ENCODE data around the gene CR1.
"Not testable (repeated sequence)": the region's sequence is repeated elsewhere in the genome, so short reads cannot be mapped to it uniquely, and the experiment has no call there.

The CR1 gene

DNA sequence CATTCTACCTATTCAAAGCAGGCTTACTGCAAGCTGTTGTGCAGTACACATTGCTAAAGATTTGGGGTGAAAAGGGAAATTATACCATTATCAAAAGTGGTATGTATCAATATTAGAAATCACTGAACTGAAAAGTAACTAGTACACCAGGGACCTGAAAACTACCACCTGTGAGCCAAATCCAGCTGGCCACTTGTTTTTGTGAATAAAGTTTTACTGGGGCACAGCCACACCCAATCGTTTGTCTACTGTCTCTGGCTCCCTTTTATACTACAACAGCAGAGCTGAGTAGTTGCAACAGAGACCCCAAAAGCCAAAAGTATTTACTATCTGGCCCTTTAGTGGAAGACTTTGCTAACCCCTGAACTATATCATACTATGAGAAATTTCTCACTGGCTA lies 135.2 kb downstream of the CR1 start:
- 96% methylated on average over 1 of the region's 1 CpG for WGBS
- peaks cover 52% of the 10 kb centered on the region for H3K4me1 ChIP-seq (ENCODE audit: insufficient read depth, low read length)
- H3K27ac ChIP-seq (ENCODE audit: low read depth, low read length) = peak overlapping the region; percentile 4; the same call in 1 of the 2 replicates
- peaks cover under 1% of the 10 kb centered on the region; the same call in 1 of the 2 replicates for H3K9me3 ChIP-seq (ENCODE audit: insufficient read depth, low read depth, low read length)
- H3K9ac ChIP-seq (ENCODE audit: low read depth, low read length) = no peak overlapping the region
- no peaks in the 10 kb centered on the region for H3K27me3 ChIP-seq (ENCODE audit: insufficient read depth, low read length)
- H3K36me3 ChIP-seq (ENCODE audit: insufficient read depth, low read length) = no peaks in the 10 kb centered on the region
- H3K4me3 ChIP-seq (ENCODE audit: low read length) = no peak overlapping the region

DNA sequence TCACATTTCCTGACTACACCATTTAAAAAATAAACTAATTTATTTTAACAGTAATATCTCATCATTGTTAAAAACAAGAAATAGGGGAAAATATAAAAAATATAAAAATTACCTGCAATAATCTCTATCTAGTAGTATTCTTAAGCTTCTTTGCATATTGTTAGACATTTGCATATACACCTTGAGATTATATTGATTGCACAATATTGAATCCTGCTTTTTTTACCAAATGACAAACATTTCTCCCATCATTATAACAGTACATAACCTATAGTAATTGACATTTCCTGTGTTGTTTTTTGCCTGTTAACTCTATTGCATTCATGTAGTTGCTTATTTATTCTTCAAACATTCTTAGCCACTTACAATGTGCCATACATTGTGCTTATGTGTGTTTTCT lies 137.3 kb downstream of the CR1 start:
- H3K4me1 ChIP-seq (ENCODE audit: insufficient read depth, low read length) = peaks cover 52% of the 10 kb centered on the region
- 0 out of 2 replicates have a peak overlapping the region, but pooled peaks have one; percentile 7 for H3K4me3 ChIP-seq (ENCODE audit: low read length)
- H3K27ac ChIP-seq (ENCODE audit: low read depth, low read length) = peak overlapping the region; percentile 94
- no peaks in the 10 kb centered on the region for H3K36me3 ChIP-seq (ENCODE audit: insufficient read depth, low read length)
- peak overlapping the region; percentile 68 for H3K9ac ChIP-seq (ENCODE audit: low read depth, low read length)
- no peaks in the 10 kb centered on the region for H3K27me3 ChIP-seq (ENCODE audit: insufficient read depth, low read length)
- no peaks in the 10 kb centered on the region for H3K9me3 ChIP-seq (ENCODE audit: insufficient read depth, low read depth, low read length)

DNA sequence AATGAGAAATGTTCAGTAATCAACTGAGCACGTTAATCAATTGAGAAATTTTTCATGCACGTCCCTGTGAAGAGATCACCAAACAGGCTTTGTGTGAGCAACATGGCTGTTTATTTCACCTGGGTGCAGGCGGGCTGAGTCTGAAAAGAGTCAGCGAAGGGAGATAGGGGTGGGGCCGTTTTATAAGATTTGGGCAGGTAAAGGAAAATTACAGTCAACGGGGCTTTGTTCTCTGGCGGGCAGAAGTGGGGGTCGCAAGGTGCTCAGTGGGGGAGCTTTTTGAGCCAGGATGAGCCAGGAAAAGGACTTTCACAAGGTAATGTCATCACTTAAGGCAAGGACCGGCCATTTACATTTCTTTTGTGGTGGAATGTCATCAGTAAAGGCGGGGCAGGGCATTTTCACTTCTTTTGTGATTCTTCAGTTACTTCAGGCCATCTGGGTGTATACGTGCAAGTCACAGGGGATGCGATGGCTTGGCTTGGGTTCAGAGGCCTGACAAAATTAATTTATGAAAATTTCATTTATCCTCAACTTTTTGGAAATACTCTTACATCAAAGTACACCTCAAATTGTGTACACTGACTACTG lies 137.8 kb downstream of the CR1 start:
- H3K4me1 ChIP-seq (ENCODE audit: insufficient read depth, low read length) = peaks cover 52% of the 10 kb centered on the region
- H3K9ac ChIP-seq (ENCODE audit: low read depth, low read length) = peak overlapping the region; percentile 68
- H3K27ac ChIP-seq (ENCODE audit: low read depth, low read length) = peak overlapping the region; percentile 94

DNA sequence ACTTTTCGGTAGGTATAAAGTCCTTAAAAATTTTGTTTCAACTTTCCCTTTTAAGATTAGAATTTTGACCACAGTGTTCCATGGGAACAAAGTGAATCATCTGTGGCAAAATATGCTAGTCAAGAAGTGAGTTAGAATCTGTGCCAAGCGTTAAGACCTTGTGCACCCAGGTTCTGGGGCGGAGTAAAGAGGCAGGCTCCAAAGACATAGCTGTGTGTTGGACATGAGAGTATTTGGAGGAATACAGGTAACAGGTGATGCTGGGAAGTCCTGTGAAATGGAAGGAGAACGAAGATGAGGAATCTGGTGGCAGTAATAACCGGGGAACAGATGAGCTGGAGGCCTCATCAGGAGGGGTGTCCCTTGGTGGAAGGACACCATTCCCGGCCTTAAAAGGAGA lies 138.3 kb downstream of the CR1 start:
- WGBS = 74% methylated on average over 6 of the region's 6 CpGs
- Histone ChIP-seq H3K4me1 (ENCODE audit: insufficient read depth, low read length) (peaks cover 52% of the 10 kb centered on the region), H3K9ac (ENCODE audit: low read depth, low read length) (peak overlapping the region; percentile 34; the same call in 1 of the 2 replicates), H3K27ac (ENCODE audit: low read depth, low read length) (peak overlapping the region; percentile 86)
- H3K9me3 ChIP-seq (ENCODE audit: insufficient read depth, low read depth, low read length); H3K4me3 ChIP-seq (ENCODE audit: low read length); H3K27me3 ChIP-seq (ENCODE audit: insufficient read depth, low read length); H3K36me3 ChIP-seq (ENCODE audit: insufficient read depth, low read length): not testable (repeated sequence)

More for the DNA sequence above, 137.8 kb downstream of the CR1 start:
- WGBS = 7% methylated on average over 11 of the region's 12 CpGs
- H3K4me3 ChIP-seq (ENCODE audit: low read length) = 0 out of 2 replicates have a peak overlapping the region, but pooled peaks have one; percentile 7
- not testable (repeated sequence) for H3K36me3 ChIP-seq (ENCODE audit: insufficient read depth, low read length); H3K27me3 ChIP-seq (ENCODE audit: insufficient read depth, low read length); H3K9me3 ChIP-seq (ENCODE audit: insufficient read depth, low read depth, low read length)

DNA sequence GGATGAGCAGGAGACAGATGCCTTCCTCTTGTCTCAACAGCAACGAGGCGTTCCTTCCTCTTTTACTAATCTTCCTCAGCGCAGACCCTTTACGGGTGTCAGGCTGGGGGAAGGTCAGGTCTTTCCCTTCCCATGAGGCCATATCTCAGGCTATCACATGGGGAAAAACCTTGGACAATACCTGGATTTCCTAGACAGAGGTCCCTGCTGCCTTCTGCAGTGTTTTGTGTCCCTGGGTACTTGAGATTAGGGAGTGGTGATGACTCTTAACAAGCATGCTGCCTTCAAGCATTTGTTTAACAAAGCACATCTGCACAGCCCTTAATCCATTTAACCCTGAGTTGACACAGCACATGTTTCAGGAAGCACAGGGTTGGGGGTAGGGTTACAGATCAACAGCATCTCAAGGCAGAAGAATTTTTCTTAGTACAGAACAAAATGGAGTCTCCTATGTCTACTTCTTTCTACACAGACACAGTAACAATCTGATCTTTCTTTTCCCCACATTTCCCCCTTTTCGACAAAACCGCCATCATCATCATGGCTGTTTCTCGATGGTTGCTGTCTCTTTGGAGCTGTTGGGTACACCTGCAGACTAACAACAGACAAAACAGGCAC lies 139.7 kb downstream of the CR1 start:
- peaks cover 46% of the 10 kb centered on the region for H3K4me1 ChIP-seq (ENCODE audit: insufficient read depth, low read length)
- not testable (repeated sequence) for H3K36me3 ChIP-seq (ENCODE audit: insufficient read depth, low read length); H3K27me3 ChIP-seq (ENCODE audit: insufficient read depth, low read length); H3K9me3 ChIP-seq (ENCODE audit: insufficient read depth, low read depth, low read length); H3K4me3 ChIP-seq (ENCODE audit: low read length)
- peak overlapping the region; percentile 86; the same call in 1 of the 2 replicates for H3K27ac ChIP-seq (ENCODE audit: low read depth, low read length)
- WGBS = 59% methylated on average over 7 of the region's 7 CpGs
- H3K9ac ChIP-seq (ENCODE audit: low read depth, low read length) = peak overlapping the region; percentile 48

DNA sequence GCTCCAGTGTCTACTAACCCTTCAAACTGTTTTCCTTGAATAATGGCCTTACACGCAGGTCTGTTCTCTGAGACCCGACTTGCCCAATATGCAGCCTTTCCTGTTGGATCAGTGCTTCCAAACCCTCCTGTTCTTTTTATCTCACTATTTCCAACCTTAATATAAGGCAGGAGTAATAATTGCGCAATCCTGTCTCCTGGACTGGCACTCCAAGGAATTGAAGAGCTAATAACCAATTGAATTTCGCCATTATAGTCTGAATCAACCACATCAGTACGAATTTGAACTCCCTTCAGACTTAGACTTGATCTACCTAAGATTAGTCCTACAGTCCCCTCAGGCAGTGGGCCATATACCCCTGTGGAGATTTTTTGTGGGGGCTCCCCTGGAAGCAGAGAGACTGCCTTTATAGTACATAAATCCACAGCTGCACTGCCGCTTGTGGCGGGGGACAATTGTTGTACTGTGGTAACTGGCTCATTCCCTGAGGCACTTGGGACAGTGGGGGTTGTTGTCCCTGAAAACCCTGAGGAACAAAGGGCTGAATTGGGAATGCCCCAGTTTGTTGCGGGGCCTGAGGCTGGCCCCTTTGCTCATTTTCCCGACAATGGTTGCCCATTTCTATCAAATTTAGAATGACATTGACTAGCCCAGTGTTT lies 142.7 kb downstream of the CR1 start:
- H3K4me1 ChIP-seq (ENCODE audit: insufficient read depth, low read length) = peaks cover 24% of the 10 kb centered on the region
- H3K9me3 ChIP-seq (ENCODE audit: insufficient read depth, low read depth, low read length); H3K27ac ChIP-seq (ENCODE audit: low read depth, low read length); H3K27me3 ChIP-seq (ENCODE audit: insufficient read depth, low read length); H3K4me3 ChIP-seq (ENCODE audit: low read length); H3K36me3 ChIP-seq (ENCODE audit: insufficient read depth, low read length); H3K9ac ChIP-seq (ENCODE audit: low read depth, low read length): not testable (repeated sequence)
- WGBS = 90% methylated on average over 9 of the region's 9 CpGs

DNA sequence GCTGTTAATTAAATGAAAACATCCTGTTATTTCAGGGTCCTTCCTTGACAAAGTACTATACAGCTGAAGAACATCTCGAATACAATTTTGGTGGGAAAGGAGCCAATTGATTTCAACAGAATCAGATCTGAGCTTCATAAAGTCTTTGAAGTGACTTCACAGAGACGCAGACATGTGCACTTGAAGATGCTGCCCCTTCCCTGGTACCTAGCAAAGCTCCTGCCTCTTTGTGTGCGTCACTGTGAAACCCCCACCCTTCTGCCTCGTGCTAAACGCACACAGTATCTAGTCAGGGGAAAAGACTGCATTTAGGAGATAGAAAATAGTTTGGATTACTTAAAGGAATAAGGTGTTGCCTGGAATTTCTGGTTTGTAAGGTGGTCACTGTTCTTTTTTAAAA lies 143.4 kb downstream of the CR1 start:
- H3K27ac ChIP-seq (ENCODE audit: low read depth, low read length); H3K27me3 ChIP-seq (ENCODE audit: insufficient read depth, low read length); H3K9ac ChIP-seq (ENCODE audit: low read depth, low read length); H3K36me3 ChIP-seq (ENCODE audit: insufficient read depth, low read length); H3K9me3 ChIP-seq (ENCODE audit: insufficient read depth, low read depth, low read length); H3K4me3 ChIP-seq (ENCODE audit: low read length): not testable (repeated sequence)
- peaks cover 20% of the 10 kb centered on the region for H3K4me1 ChIP-seq (ENCODE audit: insufficient read depth, low read length)
- 91% methylated on average over 4 of the region's 5 CpGs for WGBS

DNA sequence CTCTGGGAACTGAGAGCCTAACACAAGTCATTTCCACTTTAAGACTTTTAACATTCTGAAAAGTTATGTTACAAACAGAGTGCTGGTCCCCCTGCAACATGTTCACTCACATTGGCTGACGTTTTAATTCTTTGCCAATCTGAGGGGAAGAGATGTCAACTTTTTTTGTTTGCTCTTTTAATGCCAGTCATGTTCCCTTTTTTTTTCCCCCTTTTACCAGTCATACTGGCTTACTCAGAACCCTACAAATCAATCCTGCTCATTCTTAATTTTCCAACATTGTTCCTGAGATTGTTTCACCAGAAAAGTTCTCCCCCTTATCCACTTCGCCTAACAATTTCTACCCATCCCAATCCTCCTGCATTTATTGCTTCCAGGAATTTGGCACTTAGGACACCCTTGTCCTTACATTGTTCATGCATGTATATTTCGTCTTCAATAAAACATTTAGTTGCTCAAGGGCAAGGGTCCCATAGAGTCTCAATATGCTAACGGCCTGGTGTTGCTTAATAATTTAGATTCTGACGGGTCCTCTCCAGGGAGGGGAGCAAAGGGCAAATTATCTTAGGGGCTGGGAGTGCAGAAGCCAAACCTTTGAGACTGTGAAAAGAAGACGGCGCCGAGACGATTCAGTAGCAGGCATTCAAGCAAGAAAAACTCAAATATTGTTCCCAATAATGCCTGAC lies 148.4 kb downstream of the CR1 start:
- Histone ChIP-seq H3K9me3 (ENCODE audit: insufficient read depth, low read depth, low read length) (no peaks in the 10 kb centered on the region), H3K27ac (ENCODE audit: low read depth, low read length) (no peak overlapping the region), H3K36me3 (ENCODE audit: insufficient read depth, low read length) (no peaks in the 10 kb centered on the region), H3K4me3 (ENCODE audit: low read length) (peak overlapping the region; percentile 63), H3K9ac (ENCODE audit: low read depth, low read length) (no peak overlapping the region), H3K27me3 (ENCODE audit: insufficient read depth, low read length) (peaks cover 18% of the 10 kb centered on the region), H3K4me1 (ENCODE audit: insufficient read depth, low read length) (peaks cover 27% of the 10 kb centered on the region)
- WGBS = 81% methylated on average over 9 of the region's 9 CpGs

DNA sequence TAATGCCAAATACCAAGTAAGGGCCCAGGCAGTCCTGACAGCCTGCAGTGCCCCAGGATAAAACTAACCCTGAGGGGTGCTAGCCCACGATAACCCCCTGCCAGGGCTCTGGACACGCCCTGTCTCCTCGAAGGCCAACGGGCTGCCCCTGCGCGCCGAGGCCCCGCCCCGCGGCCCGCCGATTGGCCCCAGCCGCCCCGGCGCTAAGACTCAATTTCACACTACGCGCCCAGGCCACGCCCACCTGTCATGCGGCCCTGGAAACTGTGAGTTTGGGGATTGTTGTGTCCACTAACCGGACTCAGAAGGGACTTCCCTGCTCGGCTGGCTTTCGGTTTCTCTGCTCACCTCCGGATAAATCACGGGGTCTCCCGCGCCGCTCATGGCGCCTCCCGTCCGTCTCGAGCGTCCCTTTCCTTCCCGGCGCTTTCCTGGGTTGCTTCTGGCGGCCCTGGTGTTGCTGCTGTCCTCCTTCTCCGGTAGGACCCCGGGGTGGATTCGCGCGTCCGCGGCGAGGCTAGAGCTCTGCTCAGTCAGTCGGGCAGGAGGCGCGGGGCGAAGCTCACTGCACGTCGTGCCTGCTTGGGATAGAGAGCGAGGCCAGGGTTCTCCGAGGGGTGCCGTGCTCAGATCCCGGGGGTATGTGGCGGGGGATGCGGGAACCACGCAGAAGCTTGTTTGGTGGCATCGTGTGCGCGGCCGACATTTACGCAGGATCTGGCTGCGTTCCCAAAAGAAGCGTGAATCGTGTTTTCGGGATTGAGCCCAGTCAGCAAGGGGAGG lies 149.1 kb downstream of the CR1 start, which contains the start of gene CR1L:
TSS of gene CR1L (plus strand) at position 282 of the 783 bp plus-strand sequence. CDS start at position 383, 101 bp downstream.
- Histone ChIP-seq H3K4me3 (ENCODE audit: low read length) (peak within 1 kb of the TSS; percentile 63), H3K27ac (ENCODE audit: low read depth, low read length) (no peak within 1 kb of the TSS), H3K4me1 (ENCODE audit: insufficient read depth, low read length) (peaks cover 34% of the 10 kb centered on the region), H3K9ac (ENCODE audit: low read depth, low read length) (no peak within 1 kb of the TSS), H3K27me3 (ENCODE audit: insufficient read depth, low read length) (peaks cover 18% of the 10 kb centered on the region), H3K36me3 (ENCODE audit: insufficient read depth, low read length) (no peaks in the 10 kb centered on the region), H3K9me3 (ENCODE audit: insufficient read depth, low read depth, low read length) (no peaks in the 10 kb centered on the region)
- 91% methylated on average over 65 of the region's 65 CpGs for WGBS

DNA sequence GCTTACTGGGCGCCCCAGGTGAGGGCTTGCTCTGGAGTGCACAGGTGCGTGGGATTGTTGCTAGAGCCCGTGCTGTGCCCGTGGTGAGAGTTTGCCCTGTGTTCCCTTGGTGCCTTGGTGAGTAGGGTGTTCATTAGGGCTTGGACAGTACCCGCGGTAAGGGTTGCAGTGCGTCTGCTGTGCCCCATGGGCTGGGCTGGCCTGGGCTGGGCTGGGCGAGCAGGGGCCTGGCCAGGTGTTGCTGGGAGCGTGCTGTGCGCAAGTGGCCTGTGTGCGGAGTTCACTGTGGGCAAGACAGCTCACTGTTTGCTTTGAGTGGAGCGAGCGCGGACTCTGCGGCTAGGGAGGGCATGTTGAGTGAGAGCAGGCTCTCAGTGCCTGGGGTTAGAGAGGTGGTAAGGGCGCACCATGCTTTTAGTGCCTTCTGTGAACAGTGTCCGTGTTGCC lies 149.7 kb downstream of the CR1 start:
- Histone ChIP-seq H3K4me3 (ENCODE audit: low read length) (peak overlapping the region; percentile 63), H3K9me3 (ENCODE audit: insufficient read depth, low read depth, low read length) (no peaks in the 10 kb centered on the region), H3K36me3 (ENCODE audit: insufficient read depth, low read length) (no peaks in the 10 kb centered on the region), H3K27me3 (ENCODE audit: insufficient read depth, low read length) (peaks cover 18% of the 10 kb centered on the region), H3K27ac (ENCODE audit: low read depth, low read length) (no peak overlapping the region), H3K9ac (ENCODE audit: low read depth, low read length) (no peak overlapping the region), H3K4me1 (ENCODE audit: insufficient read depth, low read length) (peaks cover 37% of the 10 kb centered on the region)
- WGBS = 93% methylated on average over 17 of the region's 17 CpGs

Data from HUES64 (cell line).